Endothelial cell (in vitro differentiated cells): ENCODE results near the gene IRF7. TPM values are rescaled to one million over a fixed set of nuclear protein-coding genes. Genes with fewer than 3 reads are reported as not detected.

Experiments
- DNase-seq: peaks from one replicate; pipeline ENCODE4 v3.0.0; 2021; ENCODE audit warnings: low spot score
- H3K27ac Mint-ChIP-seq: one replicate; pipeline ENCODE4 v1.8.0; 2021; ENCODE audit warnings: mixed read lengths, inconsistent platforms; ENCODE audit not compliant: unreplicated experiment
- H3K27me3 Mint-ChIP-seq: one replicate; pipeline ENCODE4 v1.8.0; 2021; ENCODE audit warnings: mild to moderate bottlenecking, moderate library complexity, mixed read lengths, inconsistent platforms; ENCODE audit not compliant: unreplicated experiment
- H3K36me3 Mint-ChIP-seq: one replicate; pipeline ENCODE4 v1.8.0; 2021; ENCODE audit warnings: mild to moderate bottlenecking, low read depth, mixed read lengths, inconsistent platforms; ENCODE audit not compliant: unreplicated experiment
- H3K4me1 Mint-ChIP-seq: one replicate; pipeline ENCODE4 v1.8.0; 2021; ENCODE audit warnings: mild to moderate bottlenecking, mixed read lengths, inconsistent platforms; ENCODE audit not compliant: unreplicated experiment
- H3K4me3 Mint-ChIP-seq: one replicate; pipeline ENCODE4 v1.8.0; 2021; ENCODE audit warnings: mild to moderate bottlenecking, mixed read lengths, inconsistent platforms; ENCODE audit not compliant: unreplicated experiment
- H3K9me3 Mint-ChIP-seq: one replicate; pipeline ENCODE4 v1.8.0; 2021; ENCODE audit warnings: mixed read lengths, inconsistent platforms; ENCODE audit not compliant: unreplicated experiment
- CTCF ChIP-seq: fragments of 200-600 bp; sonication (generic); IDR thresholded peaks from one replicate; pipeline ENCODE4 v1.5.0; 2021; ENCODE audit warnings: antibody characterized with exemption; ENCODE audit not compliant: unreplicated experiment
- total RNA-seq: library from RNA; stranded (reverse); fragmentation: NEBNext Ultra II Directional; extraction: Animal tissue kit (Norgen Biotek cat#: 25700); gene quantifications from one replicate; pipeline ENCODE4 v1.2.1, GENCODE V29; 2021; ENCODE audit not compliant: unreplicated experiment

The IRF7 gene
- total RNA-seq, 1 donor from 2014 or later = 11.6 TPM

DNA sequence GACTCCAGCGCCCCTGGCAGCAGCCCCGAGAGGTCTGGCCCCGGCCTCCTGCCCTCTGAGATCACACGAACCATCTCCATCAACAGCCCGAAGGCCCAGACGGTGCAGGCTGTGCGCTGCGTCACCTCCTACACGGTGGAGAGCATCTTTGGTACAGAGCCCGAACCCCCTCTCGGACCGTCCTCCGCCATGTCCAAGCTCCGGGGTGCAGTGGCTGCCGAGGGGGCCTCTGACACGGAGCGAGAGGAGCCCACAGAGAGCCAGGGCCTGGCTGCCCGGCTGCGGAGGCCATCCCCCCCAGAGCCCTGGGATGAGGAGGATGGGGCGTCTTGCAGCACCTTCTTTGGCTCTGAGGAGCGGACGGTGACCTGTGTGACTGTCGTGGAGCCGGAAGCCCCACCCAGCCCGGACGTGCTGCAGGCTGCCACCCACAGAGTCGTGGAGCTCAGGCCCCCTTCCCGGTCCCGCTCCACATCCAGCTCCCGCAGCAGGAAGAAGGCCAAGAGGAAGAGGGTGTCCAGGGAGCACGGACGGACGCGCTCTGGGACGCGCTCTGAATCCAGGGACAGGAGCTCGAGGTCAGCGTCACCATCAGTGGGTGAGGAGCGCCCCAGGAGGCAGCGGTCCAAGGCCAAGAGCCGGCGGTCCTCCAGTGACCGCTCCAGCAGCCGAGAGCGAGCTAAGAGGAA lies 7.6 kb downstream of the IRF7 start:
- TF ChIP-seq CTCF = no peak
- H3K27me3 Mint-ChIP-seq = peaks cover 13% of the 10 kb centered on the region

DNA sequence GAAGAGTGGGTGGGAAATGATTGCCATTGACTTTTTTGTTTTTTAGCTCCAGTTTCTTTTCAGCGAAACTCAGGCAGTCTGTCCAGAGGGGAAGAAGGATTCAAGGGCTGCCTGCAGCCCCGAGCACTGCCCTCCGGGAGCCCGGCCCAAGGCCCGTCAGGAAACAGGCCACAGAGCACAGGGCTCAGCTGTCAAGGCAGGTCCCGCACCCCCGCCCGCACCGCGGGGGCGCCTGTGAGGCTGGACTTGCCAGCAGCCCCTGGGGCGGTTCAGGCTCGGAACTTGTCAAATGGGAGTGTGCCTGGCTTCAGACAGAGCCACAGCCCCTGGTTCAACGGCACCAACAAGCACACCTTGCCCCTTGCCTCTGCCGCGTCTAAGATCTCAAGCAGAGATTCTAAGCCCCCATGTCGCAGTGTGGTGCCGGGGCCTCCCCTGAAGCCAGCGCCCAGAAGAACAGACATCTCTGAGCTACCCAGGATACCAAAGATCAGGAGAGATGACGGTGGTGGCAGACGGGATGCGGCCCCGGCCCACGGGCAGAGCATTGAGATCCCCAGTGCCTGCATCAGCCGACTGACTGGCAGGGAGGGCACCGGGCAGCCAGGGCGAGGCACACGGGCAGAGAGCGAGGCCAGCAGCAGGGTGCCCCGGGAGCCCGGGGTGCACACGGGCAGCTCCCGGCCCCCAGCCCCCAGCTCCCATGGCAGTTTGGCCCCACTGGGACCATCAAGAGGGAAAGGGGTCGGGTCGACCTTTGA lies 8.6 kb downstream of the IRF7 start:
- peaks cover 8% of the 10 kb centered on the region for H3K27me3 Mint-ChIP-seq
- H3K4me1 Mint-ChIP-seq = peaks cover 2% of the 10 kb centered on the region
- peak overlapping the region; percentile 52 for H3K27ac Mint-ChIP-seq
- H3K4me3 Mint-ChIP-seq = peak overlapping the region; percentile 51
- no peak for TF ChIP-seq CTCF
- peaks cover 19% of the 10 kb centered on the region for H3K36me3 Mint-ChIP-seq
- no peaks in the 10 kb centered on the region for H3K9me3 Mint-ChIP-seq
- no peak for DNase-seq

More for the DNA sequence above, 7.6 kb downstream of the IRF7 start:
- Mint-ChIP-seq H3K4me3 (no peak overlapping the region), H3K4me1 (peaks cover 3% of the 10 kb centered on the region), H3K27ac (no peak overlapping the region), H3K9me3 (no peaks in the 10 kb centered on the region), H3K36me3 (peaks cover 21% of the 10 kb centered on the region)
- no peak for DNase-seq

DNA sequence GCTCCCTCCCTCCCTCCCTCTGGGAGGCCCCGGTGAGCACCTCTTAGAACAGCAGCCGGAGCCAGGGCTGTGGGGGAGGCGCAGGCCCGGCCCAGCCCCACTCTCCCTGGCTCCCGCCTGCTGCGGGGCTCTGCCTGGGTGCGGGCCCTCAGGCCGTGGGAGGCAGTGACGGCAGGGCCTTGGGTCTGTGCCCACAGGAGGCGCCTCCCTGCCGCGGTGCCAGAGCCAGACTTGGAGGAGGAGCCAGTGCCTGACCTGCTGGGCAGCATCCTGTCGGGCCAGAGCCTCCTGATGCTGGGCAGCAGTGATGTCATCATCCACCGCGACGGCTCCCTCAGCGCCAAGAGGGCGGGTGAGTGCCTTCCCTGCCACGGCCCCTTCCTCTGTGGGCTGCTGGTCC lies 9.5 kb downstream of the IRF7 start:
- Mint-ChIP-seq H3K27me3 (peaks cover 7% of the 10 kb centered on the region), H3K27ac (no peak overlapping the region), H3K9me3 (no peaks in the 10 kb centered on the region), H3K36me3 (peaks cover 20% of the 10 kb centered on the region), H3K4me3 (peak overlapping the region; percentile 51), H3K4me1 (no peaks in the 10 kb centered on the region)
- no peak for DNase-seq
- TF ChIP-seq CTCF = no peak

- Mint-ChIP-seq H3K4me3 (no peak overlapping the region), H3K36me3 (peaks cover 20% of the 10 kb centered on the region), H3K9me3 (no peaks in the 10 kb centered on the region), H3K4me1 (no peaks in the 10 kb centered on the region), H3K27me3 (peaks cover 7% of the 10 kb centered on the region), H3K27ac (no peak overlapping the region)
- TF ChIP-seq CTCF = no peak
- no peak for DNase-seq
Measured at GRCh38 chr11:605286-606129, 10.2 kb downstream of the IRF7 start.
